ENCODE results near the gene METAP1D. TPM values are rescaled to one million over a fixed set of nuclear protein-coding genes. Genes with fewer than 3 reads are reported as not detected.

Gene METAP1D
- total RNA-seq, 1 experiment from 2014 or later: 4.7 TPM

- no peak for TF ChIP-seq USF2 (CRISPR knock-in tag; IDR thresholded peaks at IDR 0.05)
- TF ChIP-seq E2F5 (CRISPR knock-in tag; IDR thresholded peaks at IDR 0.05): no peak
- TF ChIP-seq CTCF (IDR thresholded peaks at IDR 0.05): no peak
- no peak for TF ChIP-seq GRHL2 (CRISPR knock-in tag; IDR thresholded peaks at IDR 0.05; ENCODE audit: insufficient replicate concordance, severe bottlenecking)
- no peak for TF ChIP-seq ATF1 (CRISPR knock-in tag; IDR thresholded peaks at IDR 0.05)
- TF ChIP-seq HMGA2 (CRISPR knock-in tag; IDR thresholded peaks at IDR 0.05): no peak
- TF ChIP-seq ATF3 (CRISPR knock-in tag; conservative IDR thresholded peaks at IDR 0.05): no peak
- no peak for TF ChIP-seq ZBTB43 (CRISPR knock-in tag; IDR thresholded peaks at IDR 0.05)
Measured at GRCh38 chr2:172100080-172100934, 100.6 kb downstream of the METAP1D start (continued).

GRCh38 chr2:172100935-172101820 lies 101.4 kb downstream of the METAP1D start:
- Mint-ChIP-seq H3K27me3 (ENCODE audit: low read depth) (peaks cover 99% of the 10 kb centered on the region), H3K4me3 (peak overlapping the region; percentile 72), H3K9me3 (no peaks in the 10 kb centered on the region), H3K36me3 (no peaks in the 10 kb centered on the region), H3K4me1 (peaks cover 47% of the 10 kb centered on the region), H3K27ac (no peak overlapping the region)
- DNase-seq (ENCODE audit: low spot score): no peak
- no peak for TF ChIP-seq ATF1 (CRISPR knock-in tag; IDR thresholded peaks at IDR 0.05)
- TF ChIP-seq ZNF423 (CRISPR knock-in tag; IDR thresholded peaks at IDR 0.05): peak; percentile 37; the same call in 1 of the 2 replicates
- ChIA-PET POLR2A (interaction anchor here (0.6 to 1.7 kb wide), 4 partner anchors 11 to 180 kb away, joined by 3 to 5 read pairs (median 4); partner anchors contain the start of gene DLX1), CTCF (interaction anchor here (0.6 to 7.1 kb wide), 9 partner anchors 8 to 398 kb away, joined by 3 to 123 read pairs (median 7); partner anchors contain the start of gene DLX1)
- ATAC-seq: no peak

GRCh38 chr2:172101821-172102390 lies 102.2 kb downstream of the METAP1D start:
- Mint-ChIP-seq H3K27ac (no peak overlapping the region), H3K9me3 (no peaks in the 10 kb centered on the region), H3K36me3 (no peaks in the 10 kb centered on the region), H3K4me3 (peak overlapping the region; percentile 72), H3K4me1 (peaks cover 42% of the 10 kb centered on the region), H3K27me3 (ENCODE audit: low read depth) (peaks cover 99% of the 10 kb centered on the region)
- peak; percentile 3 for ATAC-seq
- peak; percentile 41 for DNase-seq (ENCODE audit: low spot score)
- CTCF ChIA-PET: interaction anchor here (0.6 to 7.1 kb wide), 13 partner anchors 9 to 400 kb away, joined by 3 to 123 read pairs (median 5); partner anchors contain the start of gene DLX1
- POLR2A ChIA-PET: interaction anchor here (0.6 to 1.7 kb wide), 4 partner anchors 11 to 183 kb away, joined by 3 to 5 read pairs (median 4); partner anchors contain the start of gene DLX1
- no peak for TF ChIP-seq ZSCAN18 (CRISPR knock-in tag; IDR thresholded peaks at IDR 0.05)
- TF ChIP-seq E2F1 (CRISPR knock-in tag; IDR thresholded peaks at IDR 0.05): no peak

All from WTC11 (cell line).